Glutamatergic neuron (in vitro differentiated cells): Measurements from ENCODE around the gene DOK5. TPM values are rescaled to one million over a fixed set of nuclear protein-coding genes. Genes with fewer than 3 reads are reported as not detected.

Experiments used
- DNase-seq: peaks from one replicate; pipeline ENCODE4 v3.0.0; 2022
- H3K27ac Mint-ChIP-seq: one replicate; pipeline ENCODE4 v1.8.0; 2020; ENCODE audit warnings: mild to moderate bottlenecking, mixed read lengths, inconsistent platforms; ENCODE audit not compliant: unreplicated experiment
- H3K27me3 Mint-ChIP-seq: one replicate; pipeline ENCODE4 v1.8.0; 2020; ENCODE audit warnings: mild to moderate bottlenecking, moderate library complexity, mixed read lengths, inconsistent platforms; ENCODE audit not compliant: unreplicated experiment
- H3K36me3 Mint-ChIP-seq: one replicate; pipeline ENCODE4 v1.8.0; 2020; ENCODE audit warnings: mild to moderate bottlenecking, mixed read lengths, inconsistent platforms; ENCODE audit not compliant: unreplicated experiment
- H3K4me1 Mint-ChIP-seq: one replicate; pipeline ENCODE4 v1.8.0; 2020; ENCODE audit warnings: mild to moderate bottlenecking, low read depth, mixed read lengths, inconsistent platforms; ENCODE audit not compliant: unreplicated experiment
- H3K4me3 Mint-ChIP-seq: one replicate; pipeline ENCODE4 v1.8.0; 2020; ENCODE audit warnings: mild to moderate bottlenecking, mixed read lengths, inconsistent platforms; ENCODE audit not compliant: unreplicated experiment
- H3K9me3 Mint-ChIP-seq: one replicate; pipeline ENCODE4 v1.8.0; 2020; ENCODE audit warnings: mild to moderate bottlenecking, moderate library complexity, mixed read lengths, inconsistent platforms; ENCODE audit not compliant: unreplicated experiment
- CTCF ChIP-seq: fragments of 200-600 bp; sonication (generic); IDR thresholded peaks from one replicate; pipeline ENCODE4 v1.5.0; 2021; ENCODE audit not compliant: partially characterized antibody, unreplicated experiment
- total RNA-seq: library from RNA; stranded (reverse); fragmentation: NEBNext Ultra II Directional; extraction: Animal tissue kit (Norgen Biotek cat#: 25700); gene quantifications from one replicate; pipeline ENCODE4 v1.2.1, GENCODE V29; 2021; ENCODE audit not compliant: unreplicated experiment

Gene DOK5
- total RNA-seq, 1 donor from 2014 or later: 30.8 TPM

GRCh38 chr20:54642864-54643667 lies 167.7 kb downstream of the DOK5 start:
- Mint-ChIP-seq H3K4me3 (no peak overlapping the region), H3K9me3 (no peaks in the 10 kb centered on the region), H3K36me3 (no peaks in the 10 kb centered on the region), H3K27ac (no peak overlapping the region), H3K4me1 (peaks cover 13% of the 10 kb centered on the region), H3K27me3 (peaks cover 3% of the 10 kb centered on the region)
- TF ChIP-seq CTCF: no peak
- DNase-seq: no peak

GRCh38 chr20:54643761-54644160 lies 168.4 kb downstream of the DOK5 start:
- DNase-seq: no peak
- Mint-ChIP-seq H3K4me3 (no peak overlapping the region), H3K9me3 (no peaks in the 10 kb centered on the region), H3K36me3 (no peaks in the 10 kb centered on the region), H3K27me3 (peaks cover 3% of the 10 kb centered on the region), H3K27ac (no peak overlapping the region), H3K4me1 (peaks cover 13% of the 10 kb centered on the region)
- no peak for TF ChIP-seq CTCF

- no peaks in the 10 kb centered on the region for H3K9me3 Mint-ChIP-seq
- H3K27ac Mint-ChIP-seq: no peak overlapping the region
- peaks cover 3% of the 10 kb centered on the region for H3K27me3 Mint-ChIP-seq
- TF ChIP-seq CTCF: no peak
- no peak for DNase-seq
- no peak overlapping the region for H3K4me3 Mint-ChIP-seq
- peaks cover 15% of the 10 kb centered on the region for H3K4me1 Mint-ChIP-seq
- no peaks in the 10 kb centered on the region for H3K36me3 Mint-ChIP-seq
Observed at GRCh38 chr20:54645445-54646155, 170.2 kb downstream of the DOK5 start.

GRCh38 chr20:54646156-54646517 lies 170.7 kb downstream of the DOK5 start:
- TF ChIP-seq CTCF: no peak
- H3K9me3 Mint-ChIP-seq: no peaks in the 10 kb centered on the region
- H3K27ac Mint-ChIP-seq: no peak overlapping the region
- H3K4me3 Mint-ChIP-seq: no peak overlapping the region
- no peaks in the 10 kb centered on the region for H3K36me3 Mint-ChIP-seq
- H3K27me3 Mint-ChIP-seq: peaks cover 3% of the 10 kb centered on the region
- DNase-seq: no peak
- peaks cover 15% of the 10 kb centered on the region for H3K4me1 Mint-ChIP-seq
